NB4 (cell line): Measurements from ENCODE around the gene P2RX3.
"Not testable (repeated sequence)": the region's sequence is repeated elsewhere in the genome, so short reads cannot be mapped to it uniquely, and the experiment has no call there.

Source experiments
- DNase-seq: peaks from one replicate; pipeline ENCODE4 v3.0.0; 2010; ENCODE audit warnings: low read depth
- H3K4me3 ChIP-seq: one replicate; pipeline ENCODE4 v1.5.1; 2011; ENCODE audit warnings: mild to moderate bottlenecking, low read depth, low read length, moderate library complexity
- MYC ChIP-seq: IDR thresholded peaks from 2 replicates; pipeline ENCODE4 v1.6.1; 2011; ENCODE audit warnings: low read depth, low read length
- POLR2A ChIP-seq: IDR thresholded peaks from 2 replicates; pipeline ENCODE4 v1.6.1; 2011; ENCODE audit warnings: mild to moderate bottlenecking; ENCODE audit not compliant: insufficient read length; ENCODE audit errors: extremely low read depth
- TF ChIP-seq, protein P1 (sequence below): IDR thresholded peaks from 2 replicates; pipeline ENCODE4 v1.6.1; 2011; ENCODE audit warnings: low read depth, low read length
- TF ChIP-seq, protein P2 (sequence below): IDR thresholded peaks from one replicate; pipeline ENCODE4 v1.5.1; 2012; ENCODE audit warnings: low read depth, low read length

Gene P2RX3

GRCh38 chr11:57359396-57359795 is 21.2 kb downstream of the P2RX3 start:
- TF ChIP-seq, protein P1, sequence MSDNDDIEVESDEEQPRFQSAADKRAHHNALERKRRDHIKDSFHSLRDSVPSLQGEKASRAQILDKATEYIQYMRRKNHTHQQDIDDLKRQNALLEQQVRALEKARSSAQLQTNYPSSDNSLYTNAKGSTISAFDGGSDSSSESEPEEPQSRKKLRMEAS, result no peak
- no peak for DNase-seq
- H3K4me3 ChIP-seq, result no peak overlapping the region

GRCh38 chr11:57359896-57360690 is 21.9 kb downstream of the P2RX3 start:
- no peak overlapping the region for H3K4me3 ChIP-seq
- DNase-seq, result no peak
- TF ChIP-seq, protein P2, sequence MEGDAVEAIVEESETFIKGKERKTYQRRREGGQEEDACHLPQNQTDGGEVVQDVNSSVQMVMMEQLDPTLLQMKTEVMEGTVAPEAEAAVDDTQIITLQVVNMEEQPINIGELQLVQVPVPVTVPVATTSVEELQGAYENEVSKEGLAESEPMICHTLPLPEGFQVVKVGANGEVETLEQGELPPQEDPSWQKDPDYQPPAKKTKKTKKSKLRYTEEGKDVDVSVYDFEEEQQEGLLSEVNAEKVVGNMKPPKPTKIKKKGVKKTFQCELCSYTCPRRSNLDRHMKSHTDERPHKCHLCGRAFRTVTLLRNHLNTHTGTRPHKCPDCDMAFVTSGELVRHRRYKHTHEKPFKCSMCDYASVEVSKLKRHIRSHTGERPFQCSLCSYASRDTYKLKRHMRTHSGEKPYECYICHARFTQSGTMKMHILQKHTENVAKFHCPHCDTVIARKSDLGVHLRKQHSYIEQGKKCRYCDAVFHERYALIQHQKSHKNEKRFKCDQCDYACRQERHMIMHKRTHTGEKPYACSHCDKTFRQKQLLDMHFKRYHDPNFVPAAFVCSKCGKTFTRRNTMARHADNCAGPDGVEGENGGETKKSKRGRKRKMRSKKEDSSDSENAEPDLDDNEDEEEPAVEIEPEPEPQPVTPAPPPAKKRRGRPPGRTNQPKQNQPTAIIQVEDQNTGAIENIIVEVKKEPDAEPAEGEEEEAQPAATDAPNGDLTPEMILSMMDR, result no peak
- TF ChIP-seq, protein P1, result no peak
- TF ChIP-seq MYC (no peak), POLR2A (no peak)

GRCh38 chr11:57360991-57361390 is 22.8 kb downstream of the P2RX3 start:
- DNase-seq, result no peak
- TF ChIP-seq MYC (no peak), POLR2A (no peak)
- TF ChIP-seq, protein P2, result no peak
- TF ChIP-seq, protein P1, result no peak
- no peak overlapping the region for H3K4me3 ChIP-seq

DNA sequence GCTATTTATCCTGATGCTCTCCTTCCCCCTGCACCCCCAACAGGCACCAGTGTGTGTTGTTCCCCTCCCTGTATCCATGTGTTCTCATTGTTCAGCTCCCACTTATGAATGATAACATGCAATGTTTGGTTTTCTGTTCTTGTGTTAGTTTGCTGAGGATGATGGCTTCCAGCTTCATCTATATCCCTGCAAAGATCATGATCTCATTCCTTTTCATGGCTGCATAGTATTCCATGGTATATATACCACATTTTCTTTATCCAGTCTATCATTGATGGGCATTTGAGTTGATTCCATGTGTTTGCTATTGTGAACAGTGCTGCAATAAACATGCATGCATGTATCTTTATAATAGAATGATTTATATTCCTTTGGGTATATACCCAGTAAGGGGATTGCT is 23.3 kb downstream of the P2RX3 start:
- H3K4me3 ChIP-seq, DNase-seq: not testable (repeated sequence)

DNA sequence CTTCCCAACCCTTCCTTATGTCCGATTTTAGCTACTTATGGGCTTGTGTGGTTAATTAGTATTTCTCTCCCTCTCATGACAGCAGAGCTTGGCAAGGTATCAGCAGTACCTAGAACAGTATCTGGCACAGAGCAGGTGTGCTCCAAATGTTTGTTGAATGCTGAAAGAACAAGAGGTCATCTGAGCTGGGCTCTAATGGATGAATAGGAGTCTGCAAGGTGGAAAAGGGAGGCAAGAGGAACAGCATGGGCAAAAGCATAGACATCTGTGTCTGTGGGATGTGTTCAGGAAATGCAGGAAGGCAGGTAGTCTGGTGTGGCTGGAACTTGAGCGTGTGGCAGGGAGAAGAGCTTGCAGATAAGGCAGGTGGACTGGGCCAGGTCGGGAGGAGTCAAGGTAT is 23.8 kb downstream of the P2RX3 start:
- TF ChIP-seq MYC (no peak), POLR2A (no peak)
- TF ChIP-seq, protein P1, result no peak
- TF ChIP-seq, protein P2, result no peak
- H3K4me3 ChIP-seq, result no peak overlapping the region
- no peak for DNase-seq

- DNase-seq, result no peak
- H3K4me3 ChIP-seq, result no peak overlapping the region
- TF ChIP-seq, protein P2, result no peak
- TF ChIP-seq, protein P1, result no peak
- no peak for TF ChIP-seq POLR2A
- TF ChIP-seq MYC, result no peak
Measured at GRCh38 chr11:57363131-57364080, 25.3 kb downstream of the P2RX3 start.
